ENCODE results near the gene SIX4. TPM values are rescaled to one million over a fixed set of nuclear protein-coding genes. Genes with fewer than 3 reads are reported as not detected.

The SIX4 gene
- total RNA-seq, 1 donor from 2014 or later, result 18.0 TPM

- peaks cover 10% of the 10 kb centered on the region for H3K36me3 Mint-ChIP-seq
- H3K4me1 Mint-ChIP-seq, result no peaks in the 10 kb centered on the region
- DNase-seq (ENCODE audit: low spot score in 2 of 2, unreplicated experiment in 2 of 2), result no peak
- TF ChIP-seq CTCF (IDR thresholded peaks at IDR 0.05; ENCODE audit: unreplicated experiment), result no peak
- H3K27ac Mint-ChIP-seq, result no peak overlapping the region
- H3K4me3 Mint-ChIP-seq, result no peak overlapping the region
- no peaks in the 10 kb centered on the region for H3K27me3 Mint-ChIP-seq (ENCODE audit: low read depth)
- peaks cover 17% of the 10 kb centered on the region for H3K9me3 Mint-ChIP-seq
Measured at GRCh38 chr14:60744566-60744965, 20.4 kb upstream of the SIX4 start.

DNA sequence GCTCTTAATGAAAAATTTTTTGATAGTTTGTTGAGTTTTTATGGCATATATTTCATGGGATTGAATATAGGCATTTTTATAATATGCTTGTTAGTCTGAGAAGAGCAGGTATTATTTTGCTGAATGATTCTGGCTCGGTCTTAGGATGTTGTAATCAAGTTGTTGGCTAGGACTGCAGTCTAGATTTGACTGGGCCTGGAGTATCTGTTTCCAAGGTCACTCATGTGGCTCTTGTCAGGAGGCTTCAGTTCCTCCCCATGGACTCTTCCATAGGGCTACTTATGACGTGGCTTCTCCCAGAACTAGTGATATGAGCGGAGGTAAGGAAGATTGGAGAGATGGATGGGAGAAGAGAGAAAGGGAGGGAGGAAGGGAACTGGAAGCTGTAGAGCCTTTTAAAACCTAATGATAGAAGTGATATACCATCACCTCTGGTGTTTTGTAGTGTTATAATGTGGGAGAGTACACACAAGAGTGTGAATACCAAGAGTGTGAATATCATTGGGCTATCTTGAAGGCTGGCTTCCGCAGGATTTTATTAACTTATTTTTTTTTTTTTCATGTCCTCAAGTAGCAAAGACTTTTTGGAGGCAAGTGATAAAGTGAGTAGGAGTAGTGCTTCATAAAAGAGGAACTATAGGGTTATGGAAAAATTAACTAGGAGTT lies 14.8 kb upstream of the SIX4 start:
- no peak for DNase-seq (ENCODE audit: low spot score in 2 of 2, unreplicated experiment in 2 of 2)
- H3K4me3 Mint-ChIP-seq, result no peak overlapping the region
- H3K36me3 Mint-ChIP-seq, result peaks cover 10% of the 10 kb centered on the region
- no peaks in the 10 kb centered on the region for H3K27me3 Mint-ChIP-seq (ENCODE audit: low read depth)
- H3K9me3 Mint-ChIP-seq, result peaks cover 8% of the 10 kb centered on the region
- peaks cover 20% of the 10 kb centered on the region for H3K4me1 Mint-ChIP-seq
- H3K27ac Mint-ChIP-seq, result no peak overlapping the region
- no peak for TF ChIP-seq CTCF (IDR thresholded peaks at IDR 0.05; ENCODE audit: unreplicated experiment)

GRCh38 chr14:60736494-60736893 lies 12.3 kb upstream of the SIX4 start:
- Mint-ChIP-seq H3K4me1 (peaks cover 22% of the 10 kb centered on the region), H3K27ac (peak overlapping the region; percentile 80), H3K36me3 (no peaks in the 10 kb centered on the region), H3K9me3 (no peaks in the 10 kb centered on the region), H3K27me3 (ENCODE audit: low read depth) (peaks cover 6% of the 10 kb centered on the region), H3K4me3 (peak overlapping the region; percentile 94)
- DNase-seq (ENCODE audit: low spot score in 2 of 2, unreplicated experiment in 2 of 2), result no peak
- no peak for TF ChIP-seq CTCF (IDR thresholded peaks at IDR 0.05; ENCODE audit: unreplicated experiment)

GRCh38 chr14:60735416-60735815 lies 11.3 kb upstream of the SIX4 start:
- DNase-seq (ENCODE audit: low spot score in 2 of 2, unreplicated experiment in 2 of 2), result no peak
- Mint-ChIP-seq H3K36me3 (peaks cover 4% of the 10 kb centered on the region), H3K9me3 (peaks cover 6% of the 10 kb centered on the region), H3K4me1 (peaks cover 22% of the 10 kb centered on the region), H3K27ac (peak overlapping the region; percentile 85), H3K27me3 (ENCODE audit: low read depth) (peaks cover 13% of the 10 kb centered on the region), H3K4me3 (peak overlapping the region; percentile 94)
- TF ChIP-seq CTCF (IDR thresholded peaks at IDR 0.05; ENCODE audit: unreplicated experiment), result no peak

DNA sequence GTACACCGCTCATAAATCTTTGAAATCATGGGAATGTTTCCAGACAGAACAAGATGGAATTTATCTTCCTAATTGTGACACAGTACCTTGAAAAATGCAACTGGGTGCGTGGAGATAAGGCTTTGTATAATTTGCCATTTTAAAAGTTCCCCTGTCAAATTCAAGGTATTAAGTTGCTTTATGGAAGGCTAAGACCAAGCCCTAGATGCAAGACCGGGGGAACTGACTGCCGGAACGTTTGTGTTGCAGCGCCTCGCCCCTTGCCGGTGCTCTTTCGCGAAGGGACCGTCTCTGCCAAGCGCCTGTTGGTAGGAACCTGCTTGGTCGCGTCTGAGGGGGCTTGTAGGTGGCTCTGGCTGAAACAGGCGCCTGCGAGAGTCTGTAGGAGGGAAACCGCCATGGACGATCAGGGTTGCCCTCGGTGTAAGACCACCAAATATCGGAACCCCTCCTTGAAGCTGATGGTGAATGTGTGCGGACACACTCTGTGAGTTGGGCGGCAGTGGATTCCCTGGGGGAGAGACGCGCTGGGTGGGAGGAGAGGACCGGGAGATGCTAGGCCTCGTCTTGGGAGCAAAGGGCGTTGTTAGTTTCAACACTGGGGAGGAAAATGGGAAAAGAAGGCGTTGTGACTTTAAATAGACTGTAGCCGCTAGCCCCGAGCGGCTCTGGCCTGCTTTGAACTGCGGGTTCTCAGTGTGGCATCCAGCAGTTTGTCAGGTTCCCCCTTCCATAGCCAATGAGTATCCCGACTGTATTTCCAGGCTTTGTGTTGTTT lies 10.5 kb upstream of the SIX4 start, which contains the start of gene MNAT1:
Gene MNAT1, plus strand, starts transcription at position 297 of the 778 bp plus-strand sequence. Its CDS starts 102 bp downstream, at position 399.
- H3K9me3 Mint-ChIP-seq, result peaks cover 6% of the 10 kb centered on the region

More for the DNA sequence above, 10.5 kb upstream of the SIX4 start, which contains the start of gene MNAT1:
- peak; percentile 60 to 83 for DNase-seq (ENCODE audit: low spot score in 2 of 2, unreplicated experiment in 2 of 2)
- peaks cover 22% of the 10 kb centered on the region for H3K4me1 Mint-ChIP-seq
- peaks cover 17% of the 10 kb centered on the region for H3K27me3 Mint-ChIP-seq (ENCODE audit: low read depth)
- peaks cover 4% of the 10 kb centered on the region for H3K36me3 Mint-ChIP-seq
- peak within 1 kb of the TSS; percentile 94 for H3K4me3 Mint-ChIP-seq
- peak within 1 kb of the TSS; percentile 97 for H3K27ac Mint-ChIP-seq
- TF ChIP-seq CTCF (IDR thresholded peaks at IDR 0.05; ENCODE audit: unreplicated experiment), result no peak

Measured in mesothelial cell of epicardium (in vitro differentiated cells).